ENCODE results near the gene COPS3.

GRCh38 chr17:17216776-17217175, 64.3 kb downstream of the COPS3 start:
- TF ChIP-seq, protein P1, sequence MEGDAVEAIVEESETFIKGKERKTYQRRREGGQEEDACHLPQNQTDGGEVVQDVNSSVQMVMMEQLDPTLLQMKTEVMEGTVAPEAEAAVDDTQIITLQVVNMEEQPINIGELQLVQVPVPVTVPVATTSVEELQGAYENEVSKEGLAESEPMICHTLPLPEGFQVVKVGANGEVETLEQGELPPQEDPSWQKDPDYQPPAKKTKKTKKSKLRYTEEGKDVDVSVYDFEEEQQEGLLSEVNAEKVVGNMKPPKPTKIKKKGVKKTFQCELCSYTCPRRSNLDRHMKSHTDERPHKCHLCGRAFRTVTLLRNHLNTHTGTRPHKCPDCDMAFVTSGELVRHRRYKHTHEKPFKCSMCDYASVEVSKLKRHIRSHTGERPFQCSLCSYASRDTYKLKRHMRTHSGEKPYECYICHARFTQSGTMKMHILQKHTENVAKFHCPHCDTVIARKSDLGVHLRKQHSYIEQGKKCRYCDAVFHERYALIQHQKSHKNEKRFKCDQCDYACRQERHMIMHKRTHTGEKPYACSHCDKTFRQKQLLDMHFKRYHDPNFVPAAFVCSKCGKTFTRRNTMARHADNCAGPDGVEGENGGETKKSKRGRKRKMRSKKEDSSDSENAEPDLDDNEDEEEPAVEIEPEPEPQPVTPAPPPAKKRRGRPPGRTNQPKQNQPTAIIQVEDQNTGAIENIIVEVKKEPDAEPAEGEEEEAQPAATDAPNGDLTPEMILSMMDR (conservative IDR thresholded peaks at IDR 0.05) = no peak
- TF ChIP-seq EZH2 (IDR thresholded peaks at IDR 0.05; ENCODE audit: low read depth) = no peak
